A673 (cell line): ENCODE measurements around the gene RGS16. TPM values are rescaled to one million over a fixed set of nuclear protein-coding genes. Genes with fewer than 3 reads are reported as not detected.

ENCODE experiments used
- BruUV-seq: library from RNA; stranded (reverse); fragments of 400-500 nt; replicated peaks from 2 replicates; lab custom pipeline; 2021; lab: Mats Ljungman, UMichigan
- CTCF ChIA-PET: fragments of 300-600 bp; sonication (Branson Sonifier 250); formaldehyde crosslinking; loops from one replicate; lab custom pipeline; 2022; ENCODE audit warnings: antibody characterized with exemption; lab: Charles Lee
- POLR2A ChIA-PET: fragments of 300-600 bp; sonication (Branson Sonifier 250); formaldehyde crosslinking; loops from one replicate; lab custom pipeline; 2022; ENCODE audit warnings: antibody characterized with exemption; ENCODE audit not compliant: low non-redundant PET; lab: Charles Lee
- DNase-seq: peaks from one replicate; pipeline ENCODE4 v3.0.0-alpha.2; 2015; ENCODE audit warnings: low spot score
- H3K27ac ChIP-seq: fragments of 200-600 bp; sonication (generic); 2 replicates; pipeline ENCODE4 v1.5.1; 2016; ENCODE audit warnings: mixed run types, low read depth, mild to moderate bottlenecking, mixed read lengths, antibody characterized with exemption, low read length; ENCODE audit not compliant: poor library complexity, severe bottlenecking
- H3K27me3 ChIP-seq: fragments of 200-600 bp; sonication (generic); replicated peaks from 2 replicates; pipeline ENCODE4 v1.6.1; 2017; ENCODE audit warnings: mixed run types, low read depth, mild to moderate bottlenecking, mixed read lengths, antibody characterized with exemption, low read length; ENCODE audit not compliant: insufficient read depth, poor library complexity
- H3K36me3 ChIP-seq: fragments of 200-600 bp; sonication (generic); 2 replicates; pipeline ENCODE4 v1.6.1; 2016; ENCODE audit warnings: mixed run types, mild to moderate bottlenecking, mixed read lengths, antibody characterized with exemption, low read length; ENCODE audit not compliant: insufficient read depth, poor library complexity, severe bottlenecking
- H3K4me1 ChIP-seq: fragments of 200-600 bp; sonication (generic); 2 replicates; pipeline ENCODE4 v1.6.1; 2017; ENCODE audit warnings: mixed run types, mild to moderate bottlenecking, mixed read lengths, antibody characterized with exemption, low read length; ENCODE audit not compliant: insufficient read depth, poor library complexity, severe bottlenecking
- H3K4me3 ChIP-seq: fragments of 200-600 bp; sonication (generic); 2 replicates; pipeline ENCODE4 v1.5.1; 2016; ENCODE audit warnings: low read depth, mixed run types, mild to moderate bottlenecking, mixed read lengths, low read length; ENCODE audit not compliant: poor library complexity, severe bottlenecking
- H3K9me3 ChIP-seq: fragments of 200-600 bp; sonication (generic); 2 replicates; pipeline ENCODE4 v1.6.1; 2016; ENCODE audit warnings: mixed run types, low read depth, mild to moderate bottlenecking, mixed read lengths, antibody characterized with exemption, low read length; ENCODE audit not compliant: poor library complexity, severe bottlenecking
- EZH2 ChIP-seq: fragments of 200-600 bp; sonication (generic); IDR thresholded peaks from 2 replicates; pipeline ENCODE4 v1.6.1; 2017; ENCODE audit warnings: borderline replicate concordance, low read depth, mild to moderate bottlenecking, mixed read lengths, antibody characterized with exemption, low read length; ENCODE audit not compliant: poor library complexity, severe bottlenecking
- intact Hi-C: fragments of 100-400 bp; cut with micrococcal nuclease; formaldehyde crosslinking; loops from one replicate; pipeline ENCODE4 v1.10.0; 2022; ENCODE audit not compliant: unreplicated experiment
- total RNA-seq: library from RNA; stranded (reverse); gene quantifications from 2 replicates; pipeline ENCODE4 v1.2.3, GENCODE V29; 2021
- TF ChIP-seq, protein P1 (sequence below): fragments of 300-800, 200-600 bp; sonication (generic); conservative IDR thresholded peaks from 2 replicates; pipeline ENCODE4 v1.5.1; 2017; ENCODE audit warnings: low read depth, mild to moderate bottlenecking, antibody characterized with exemption, low read length, moderate library complexity, mixed read lengths

Gene RGS16
- total RNA-seq, 1 experiment from 2014 or later: 22.1 TPM

DNA sequence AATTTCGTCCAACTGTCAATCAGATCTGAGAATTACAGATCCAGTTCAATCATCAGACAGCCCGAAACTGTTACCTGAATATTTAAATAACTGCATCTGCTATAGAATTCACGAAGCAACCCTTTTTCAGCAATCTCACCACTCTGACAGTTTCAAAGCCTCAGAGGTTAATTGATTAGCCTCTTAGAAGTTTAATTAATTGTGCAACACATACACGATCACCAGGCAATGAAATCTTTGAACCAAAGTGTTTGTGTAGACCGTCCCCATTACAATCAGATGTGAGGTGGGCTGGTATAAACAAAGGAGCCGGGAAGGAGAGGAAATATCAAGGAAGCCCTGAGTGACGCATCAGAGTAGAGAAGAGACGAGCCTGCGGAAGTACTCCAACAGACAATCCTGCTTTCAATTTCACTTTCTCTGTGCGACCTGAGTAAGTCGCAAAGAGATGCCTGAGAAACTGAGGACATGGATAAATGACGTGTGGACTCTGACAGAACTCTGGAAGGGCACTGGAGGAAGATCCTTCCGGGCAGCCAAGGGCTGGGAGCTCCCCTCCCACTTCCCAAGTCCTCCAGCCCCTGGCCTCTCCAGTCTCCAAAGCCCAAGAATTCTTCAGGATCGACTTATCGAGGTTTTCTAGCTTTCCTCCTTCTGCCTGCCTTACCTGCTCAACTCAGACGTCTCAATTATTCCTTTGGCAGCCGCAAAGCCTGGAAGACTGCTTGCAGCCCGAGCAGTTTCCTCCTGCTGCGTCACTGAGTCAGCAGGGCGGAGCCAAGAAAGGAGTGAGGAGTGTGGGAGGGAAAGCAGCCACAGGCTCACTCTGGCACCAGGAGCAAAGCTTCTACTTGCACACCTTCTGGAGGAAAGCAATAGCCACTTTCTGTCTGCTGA, 15.4 kb downstream of the RGS16 start, which contains the start of gene RNASEL:
TSS of gene RNASEL (minus strand) at position 757 of the 897 bp plus-strand sequence. CDS start 2,450 bp downstream, outside the sequence.
- Histone ChIP-seq H3K9me3 (no peaks in the 10 kb centered on the region), H3K27ac (peak within 1 kb of the TSS; percentile 70)
- intact Hi-C loops: no loop called here

DNA sequence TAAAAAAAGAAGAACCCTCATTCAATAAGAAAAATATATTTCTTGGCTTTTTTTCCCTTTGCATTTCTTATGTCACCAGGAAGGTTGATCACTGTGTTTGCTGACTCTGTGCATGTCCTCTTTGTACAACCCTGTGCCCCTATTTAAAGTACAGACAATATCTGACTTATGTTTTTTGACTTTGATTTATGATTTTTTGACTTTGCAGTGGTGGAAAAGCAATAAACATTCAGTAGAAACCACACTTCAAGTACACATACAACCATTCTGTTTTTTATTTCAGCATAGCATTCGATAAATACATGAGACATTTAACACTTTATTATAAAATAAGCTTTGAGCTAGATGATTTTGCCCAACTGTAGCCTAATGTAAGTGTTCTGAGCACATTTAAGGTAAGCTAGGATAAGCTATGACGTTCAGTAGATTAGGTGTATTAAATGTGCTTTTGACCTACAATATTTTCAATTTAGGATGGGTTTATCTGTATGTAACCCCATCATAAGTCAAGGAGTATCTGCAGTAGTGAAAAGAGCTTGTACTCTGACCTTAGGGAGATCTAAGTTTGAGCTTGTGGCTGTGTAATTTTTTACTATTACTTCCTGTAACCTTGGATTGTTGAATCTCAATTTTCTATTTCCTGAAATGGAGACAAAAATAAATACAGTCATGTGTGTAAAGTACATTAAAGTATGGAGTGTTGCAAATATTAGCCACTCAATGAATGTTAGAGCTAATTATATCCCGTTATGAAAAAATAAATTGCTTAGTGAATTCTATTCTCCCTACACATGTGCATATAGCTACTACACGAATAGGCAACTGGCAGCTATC, 16.3 kb downstream of the RGS16 start:
- H3K4me1 ChIP-seq: no peaks in the 10 kb centered on the region
- H3K36me3 ChIP-seq: no peaks in the 10 kb centered on the region
- DNase-seq: no peak
- H3K27me3 ChIP-seq: no peaks in the 10 kb centered on the region
- ChIA-PET POLR2A (interaction anchor here (0.7 kb wide), 1 partner anchor 140 kb away, joined by 3 read pairs; no protein-coding TSS in a partner anchor), CTCF (interaction anchor here (1.2 to 1.7 kb wide), 2 partner anchors 194 to 199 kb away, joined by 3 to 5 read pairs; no protein-coding TSS in a partner anchor)
- intact Hi-C loops: no loop called here
- BruUV-seq: no TSS peak
- no peak for TF ChIP-seq EZH2
- TF ChIP-seq, protein P1, sequence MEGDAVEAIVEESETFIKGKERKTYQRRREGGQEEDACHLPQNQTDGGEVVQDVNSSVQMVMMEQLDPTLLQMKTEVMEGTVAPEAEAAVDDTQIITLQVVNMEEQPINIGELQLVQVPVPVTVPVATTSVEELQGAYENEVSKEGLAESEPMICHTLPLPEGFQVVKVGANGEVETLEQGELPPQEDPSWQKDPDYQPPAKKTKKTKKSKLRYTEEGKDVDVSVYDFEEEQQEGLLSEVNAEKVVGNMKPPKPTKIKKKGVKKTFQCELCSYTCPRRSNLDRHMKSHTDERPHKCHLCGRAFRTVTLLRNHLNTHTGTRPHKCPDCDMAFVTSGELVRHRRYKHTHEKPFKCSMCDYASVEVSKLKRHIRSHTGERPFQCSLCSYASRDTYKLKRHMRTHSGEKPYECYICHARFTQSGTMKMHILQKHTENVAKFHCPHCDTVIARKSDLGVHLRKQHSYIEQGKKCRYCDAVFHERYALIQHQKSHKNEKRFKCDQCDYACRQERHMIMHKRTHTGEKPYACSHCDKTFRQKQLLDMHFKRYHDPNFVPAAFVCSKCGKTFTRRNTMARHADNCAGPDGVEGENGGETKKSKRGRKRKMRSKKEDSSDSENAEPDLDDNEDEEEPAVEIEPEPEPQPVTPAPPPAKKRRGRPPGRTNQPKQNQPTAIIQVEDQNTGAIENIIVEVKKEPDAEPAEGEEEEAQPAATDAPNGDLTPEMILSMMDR: no peak
- H3K9me3 ChIP-seq: no peaks in the 10 kb centered on the region
- H3K27ac ChIP-seq: no peak overlapping the region
- peak overlapping the region; percentile 55 for H3K4me3 ChIP-seq

More for the DNA sequence above, 15.4 kb downstream of the RGS16 start, which contains the start of gene RNASEL:
- ChIA-PET POLR2A (interaction anchor here (0.7 kb wide), 1 partner anchor 141 kb away, joined by 3 read pairs; no protein-coding TSS in a partner anchor), CTCF (interaction anchor here (1.2 to 1.7 kb wide), 2 partner anchors 194 to 198 kb away, joined by 3 to 5 read pairs; no protein-coding TSS in a partner anchor)
- Histone ChIP-seq H3K36me3 (no peaks in the 10 kb centered on the region), H3K4me3 (peak within 1 kb of the TSS; percentile 55), H3K4me1 (no peaks in the 10 kb centered on the region), H3K27me3 (no peaks in the 10 kb centered on the region)
- TF ChIP-seq EZH2: no peak
- BruUV-seq: TSS peak; percentile 54
- DNase-seq: peak; percentile 77

DNA sequence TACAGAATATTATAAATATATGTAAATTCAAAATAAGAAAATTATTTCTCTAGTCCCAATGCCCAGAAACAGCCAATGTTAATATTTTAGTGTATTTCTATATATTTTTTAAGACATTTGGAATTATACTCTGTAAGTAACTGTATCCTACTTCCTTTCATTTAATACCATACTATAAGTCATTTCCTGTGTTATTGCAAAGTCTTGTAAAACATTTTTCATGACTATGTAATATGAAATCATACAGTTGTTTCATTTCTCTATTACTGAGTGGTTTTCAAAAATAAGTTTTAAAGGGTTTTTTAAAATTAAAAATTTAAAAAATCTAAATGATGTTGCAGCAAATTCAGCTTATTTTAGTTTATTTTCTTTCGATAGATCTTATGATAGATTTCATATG, 17.1 kb downstream of the RGS16 start:
- no peak for DNase-seq
- no peaks in the 10 kb centered on the region for H3K27me3 ChIP-seq
- H3K27ac ChIP-seq: no peak overlapping the region
- H3K4me3 ChIP-seq: no peak overlapping the region
- BruUV-seq: no TSS peak
- TF ChIP-seq EZH2: no peak
- TF ChIP-seq, protein P1: no peak
- CTCF ChIA-PET: no interaction called here
- no peaks in the 10 kb centered on the region for H3K36me3 ChIP-seq
- H3K4me1 ChIP-seq: no peaks in the 10 kb centered on the region
- POLR2A ChIA-PET: no interaction called here
- intact Hi-C loops: no loop called here
- H3K9me3 ChIP-seq: no peaks in the 10 kb centered on the region
